HG02588 (cell line): ENCODE data around the gene POLR3K.
"Not testable (repeated sequence)": the region's sequence is repeated elsewhere in the genome, so short reads cannot be mapped to it uniquely, and the experiment has no call there.

Source experiments
- ATAC-seq: cut with Tn5 transposase; IDR thresholded peaks from one replicate; pipeline ENCODE4 v1.9.1; 2021; ENCODE audit warnings: mild to moderate bottlenecking, moderate library complexity; ENCODE audit not compliant: unreplicated experiment

POLR3K gene

GRCh38 chr16:24151-24550 lies 29.3 kb downstream of the POLR3K start:
- not testable (repeated sequence) for ATAC-seq

GRCh38 chr16:20886-21285 lies 32.5 kb downstream of the POLR3K start:
- ATAC-seq, result not testable (repeated sequence)

DNA sequence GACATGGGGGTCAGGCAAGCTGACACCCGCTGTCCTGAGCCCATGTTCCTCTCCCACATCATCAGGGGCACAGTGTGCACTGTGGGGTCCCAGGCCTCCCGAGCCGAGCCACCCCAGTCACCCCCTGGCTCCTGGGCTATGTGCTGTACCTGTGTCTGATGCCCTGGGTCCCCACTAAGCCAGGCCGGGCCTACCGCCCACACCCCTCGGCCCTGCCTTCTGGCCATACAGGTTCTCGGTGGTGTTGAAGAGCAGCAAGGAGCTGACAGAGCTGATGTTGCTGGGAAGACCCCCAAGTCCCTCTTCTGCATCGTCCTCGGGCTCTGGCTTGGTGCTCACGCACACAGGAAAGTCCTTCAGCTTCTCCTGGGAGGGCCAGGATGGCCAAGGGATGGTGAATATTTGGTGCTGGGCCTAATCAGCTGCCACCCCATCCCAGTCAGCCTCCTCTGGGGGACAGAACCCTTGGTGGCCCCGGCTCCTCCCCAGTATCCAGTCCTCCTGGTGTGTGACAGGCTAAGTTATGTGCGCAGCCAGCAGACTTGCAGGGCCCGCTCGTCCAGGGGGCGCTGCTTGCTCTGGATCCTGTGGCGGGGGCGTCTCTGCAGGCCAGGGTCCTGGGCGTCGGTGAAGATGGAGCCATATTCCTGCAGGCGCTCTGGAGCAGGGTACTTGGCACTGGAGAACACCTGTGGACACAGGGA lies 36.2 kb downstream of the POLR3K start:
- ATAC-seq, result not testable (repeated sequence)

- ATAC-seq, result not testable (repeated sequence)
Observed at GRCh38 chr16:10772-11171, 42.6 kb downstream of the POLR3K start.

DNA sequence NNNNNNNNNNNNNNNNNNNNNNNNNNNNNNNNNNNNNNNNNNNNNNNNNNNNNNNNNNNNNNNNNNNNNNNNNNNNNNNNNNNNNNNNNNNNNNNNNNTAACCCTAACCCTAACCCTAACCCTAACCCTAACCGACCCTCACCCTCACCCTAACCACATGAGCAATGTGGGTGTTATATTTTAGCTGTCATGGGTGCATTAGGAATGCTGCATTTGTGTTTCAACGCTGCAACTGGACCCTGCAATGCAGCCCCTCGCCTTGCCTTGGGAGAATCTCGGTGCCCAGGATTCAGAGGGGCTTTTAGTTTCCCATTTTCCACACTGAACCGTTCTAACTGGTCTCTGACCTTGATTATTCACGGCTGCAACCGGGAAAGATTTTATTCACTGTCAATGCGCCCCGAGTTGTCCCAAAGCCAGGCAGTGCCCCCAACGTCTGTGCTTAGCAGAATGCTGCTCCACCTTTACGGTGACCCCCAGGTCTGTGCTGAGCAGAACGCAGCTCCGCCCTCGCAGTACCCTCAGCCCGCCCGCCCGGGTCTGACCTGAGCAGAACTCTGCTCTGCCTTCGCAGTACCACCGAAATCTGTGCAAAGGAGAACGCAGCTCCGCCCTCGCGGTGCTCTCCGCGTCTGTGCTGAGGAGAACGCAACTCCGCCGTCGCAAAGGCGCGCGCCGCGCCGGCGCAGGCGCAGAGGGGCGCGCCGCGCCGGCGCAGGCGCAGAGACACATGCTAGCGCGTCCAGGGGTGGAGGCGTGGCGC lies 43.3 kb downstream of the POLR3K start:
- ATAC-seq, result no peak
